Keratinocyte (primary cell): ENCODE data around the gene IGF2BP2. TPM values are rescaled to one million over a fixed set of nuclear protein-coding genes. Genes with fewer than 3 reads are reported as not detected.

Experiments used
- DNase-seq: peaks from one replicate; pipeline ENCODE4 v3.0.0-alpha.2; 2011; ENCODE audit warnings: low read depth, missing footprints, low spot score
- FAIRE-seq: peaks from 2 replicates; lab custom pipeline; 2011; peaks lifted over from hg19 to GRCh38; lab: Jason Lieb, UNC
- H2AFZ ChIP-seq: 2 replicates; pipeline ENCODE4 v1.6.0; 2012; ENCODE audit warnings: low read length, control low read depth, inconsistent platforms; ENCODE audit not compliant: control insufficient read depth
- H3K27ac ChIP-seq: 2 replicates; pipeline ENCODE4 v1.5.1; 2011; ENCODE audit warnings: low read length; ENCODE audit not compliant: control insufficient read depth, insufficient read depth
- H3K27me3 ChIP-seq: 3 replicates; pipeline ENCODE4 v1.6.0; 2011; ENCODE audit warnings: low read length; ENCODE audit not compliant: control insufficient read depth, insufficient read depth; ENCODE audit errors: extremely low read depth
- H3K36me3 ChIP-seq, 2 experiments: 2 replicates in 1 of 2; 3 replicates in 1 of 2; pipeline ENCODE4 v1.5.1; 2011; ENCODE audit warnings: low read length in 2 of 2, mild to moderate bottlenecking in 1 of 2; ENCODE audit not compliant: control insufficient read depth in 2 of 2, insufficient read depth in 2 of 2; ENCODE audit errors: extremely low read depth in 1 of 2
- H3K4me1 ChIP-seq: 3 replicates; pipeline ENCODE4 v1.5.1; 2011; ENCODE audit warnings: low read length; ENCODE audit not compliant: control insufficient read depth, insufficient read depth; ENCODE audit errors: extremely low read depth
- H3K4me2 ChIP-seq: 3 replicates; pipeline ENCODE4 v1.6.0; 2011; ENCODE audit warnings: low read depth, low read length; ENCODE audit not compliant: control insufficient read depth, insufficient read depth; ENCODE audit errors: extremely low read depth
- H3K4me3 ChIP-seq, 3 experiments: fragments of 200-600 bp in 1 of 3; sonication (generic) in 1 of 3; 2 replicates in 2 of 3; 3 replicates in 1 of 3; pipeline ENCODE4 v1.5.1; 2011 to 2016; ENCODE audit warnings: low read length in 3 of 3, mild to moderate bottlenecking in 3 of 3, control low read depth in 2 of 3, inconsistent platforms in 1 of 3, low read depth in 1 of 3, mixed read lengths in 1 of 3, mixed run types in 1 of 3, moderate library complexity in 1 of 3; ENCODE audit not compliant: control insufficient read depth in 2 of 3, insufficient read depth in 2 of 3; ENCODE audit errors: extremely low read depth in 1 of 3
- H3K79me2 ChIP-seq: 2 replicates; pipeline ENCODE4 v1.6.0; 2012; ENCODE audit warnings: low read length; ENCODE audit not compliant: control insufficient read depth, insufficient read depth
- H3K9ac ChIP-seq: 3 replicates; pipeline ENCODE4 v1.6.0; 2011; ENCODE audit warnings: low read length; ENCODE audit not compliant: control insufficient read depth, insufficient read depth; ENCODE audit errors: extremely low read depth
- H3K9me1 ChIP-seq: 3 replicates; pipeline ENCODE4 v1.6.0; 2011; ENCODE audit warnings: low read length; ENCODE audit not compliant: control insufficient read depth, insufficient read depth; ENCODE audit errors: extremely low read depth
- H3K9me3 ChIP-seq: 2 replicates; pipeline ENCODE4 v1.5.1; 2012; ENCODE audit warnings: low read depth, low read length; ENCODE audit not compliant: control insufficient read depth
- H4K20me1 ChIP-seq: 3 replicates; pipeline ENCODE4 v1.6.0; 2011; ENCODE audit warnings: low read length; ENCODE audit not compliant: control insufficient read depth, insufficient read depth; ENCODE audit errors: extremely low read depth
- EZH2 ChIP-seq: IDR thresholded peaks from one replicate; pipeline ENCODE4 v1.6.1; 2012; ENCODE audit warnings: inconsistent platforms, mild to moderate bottlenecking, low read length, moderate library complexity
- dilution Hi-C: fragments of 300-500 bp; cut with MboI; formaldehyde crosslinking; loops from one replicate; pipeline ENCODE4 v1.7.0; 2020; ENCODE audit warnings: low sequenced_read_pairs; ENCODE audit not compliant: extremely low pct_ligation_motif_present
- polyA plus RNA-seq, 5 experiments: library from polyadenylated mRNA; depleted of rRNA in 3 of 5; stranded (reverse) in 3 of 5; stranded (forward) in 1 of 5; unstranded in 1 of 5; fragments of >200 nt; gene quantifications; 1 replicate in 1 of 5; 2 replicates in 3 of 5; 3 replicates in 1 of 5; pipeline versions ENCODE4 v1.2.1 to v1.2.3, GENCODE V29; 2011 to 2012; ENCODE audit warnings: missing spikeins in 2 of 5, low read depth in 1 of 5, low replicate concordance in 1 of 5
- TF ChIP-seq, protein P1 (sequence below), 3 experiments: IDR thresholded peaks in 1 of 3; conservative IDR thresholded peaks in 1 of 3; optimal IDR thresholded peaks in 1 of 3; 2 replicates in 2 of 3; 3 replicates in 1 of 3; pipeline versions ENCODE3 to v1.5.1; 2011; ENCODE audit warnings: low read length in 3 of 3, mild to moderate bottlenecking in 3 of 3, moderate library complexity in 2 of 3, control low read depth in 1 of 3, inconsistent platforms in 1 of 3; ENCODE audit not compliant: insufficient read depth in 2 of 3; ENCODE audit errors: extremely low read depth in 1 of 3

IGF2BP2 gene
- polyA plus RNA-seq, 1 donor (not counting 4 experiments of a cell fraction or from before 2014, with no cell fraction given), result 21.2 TPM

DNA sequence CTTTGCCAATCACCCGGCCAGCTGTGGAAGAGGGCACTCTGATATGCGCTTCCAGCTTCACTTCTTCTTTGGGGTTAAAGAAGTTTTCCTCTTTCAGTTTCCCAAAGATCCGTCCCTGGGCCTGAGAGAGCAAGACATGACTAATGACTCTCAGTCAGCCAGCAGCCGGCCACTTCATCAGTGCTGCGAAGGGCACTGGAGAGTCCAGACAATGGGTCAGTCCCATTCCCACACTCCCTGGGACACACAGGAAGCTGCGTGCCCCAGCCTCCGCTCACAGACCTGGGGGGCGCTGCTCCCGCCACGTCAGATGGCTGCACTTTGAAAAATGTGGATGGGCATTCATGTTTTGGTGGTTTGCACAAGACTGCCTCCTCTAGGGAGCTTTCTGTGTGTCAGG lies 175.4 kb downstream of the IGF2BP2 start:
- dilution Hi-C loops, result no loop called here
- Histone ChIP-seq H2AFZ (no peak overlapping the region), H3K4me3 (no peak overlapping the region), H3K9me3 (no peaks in the 10 kb centered on the region), H3K4me1 (no peaks in the 10 kb centered on the region), H3K4me2 (no peak overlapping the region), H3K36me3 (peaks cover 53 to 56% of the 10 kb centered on the region in 2 experiments), H4K20me1 (no peaks in the 10 kb centered on the region), H3K27me3 (no peaks in the 10 kb centered on the region), H3K9me1 (no peaks in the 10 kb centered on the region), H3K27ac (no peak overlapping the region), H3K79me2 (no peaks in the 10 kb centered on the region), H3K9ac (no peak overlapping the region)
- DNase-seq (no peak), FAIRE-seq (no peak)
- TF ChIP-seq EZH2, result no peak
- TF ChIP-seq, protein P1, sequence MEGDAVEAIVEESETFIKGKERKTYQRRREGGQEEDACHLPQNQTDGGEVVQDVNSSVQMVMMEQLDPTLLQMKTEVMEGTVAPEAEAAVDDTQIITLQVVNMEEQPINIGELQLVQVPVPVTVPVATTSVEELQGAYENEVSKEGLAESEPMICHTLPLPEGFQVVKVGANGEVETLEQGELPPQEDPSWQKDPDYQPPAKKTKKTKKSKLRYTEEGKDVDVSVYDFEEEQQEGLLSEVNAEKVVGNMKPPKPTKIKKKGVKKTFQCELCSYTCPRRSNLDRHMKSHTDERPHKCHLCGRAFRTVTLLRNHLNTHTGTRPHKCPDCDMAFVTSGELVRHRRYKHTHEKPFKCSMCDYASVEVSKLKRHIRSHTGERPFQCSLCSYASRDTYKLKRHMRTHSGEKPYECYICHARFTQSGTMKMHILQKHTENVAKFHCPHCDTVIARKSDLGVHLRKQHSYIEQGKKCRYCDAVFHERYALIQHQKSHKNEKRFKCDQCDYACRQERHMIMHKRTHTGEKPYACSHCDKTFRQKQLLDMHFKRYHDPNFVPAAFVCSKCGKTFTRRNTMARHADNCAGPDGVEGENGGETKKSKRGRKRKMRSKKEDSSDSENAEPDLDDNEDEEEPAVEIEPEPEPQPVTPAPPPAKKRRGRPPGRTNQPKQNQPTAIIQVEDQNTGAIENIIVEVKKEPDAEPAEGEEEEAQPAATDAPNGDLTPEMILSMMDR (optimal IDR thresholded peaks at IDR 0.05 in 1 of 3, IDR thresholded peaks at IDR 0.05 in 1 of 3, conservative IDR thresholded peaks at IDR 0.05 in 1 of 3; ENCODE audit: extremely low read depth in 1 of 3, insufficient read depth in 2 of 3, low read length in 3 of 3), result no peak

DNA sequence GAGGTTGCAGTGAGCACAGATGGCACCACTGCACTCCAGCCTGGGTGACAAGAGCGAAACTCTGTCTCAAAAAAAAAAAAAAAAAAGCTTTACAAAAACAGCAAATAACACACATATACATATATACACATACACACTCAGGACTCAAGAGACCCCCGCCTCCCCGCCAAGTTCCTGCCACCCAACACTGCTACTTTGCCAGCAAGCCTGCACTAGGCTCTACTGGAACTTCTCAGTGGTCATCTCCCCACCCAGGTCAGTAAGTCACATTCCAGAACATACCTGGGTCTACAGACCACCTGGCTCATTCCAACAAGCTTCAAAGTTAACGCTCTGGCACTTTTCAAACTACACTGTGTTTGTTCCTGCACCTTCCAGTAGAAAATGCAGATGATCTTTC lies 176.4 kb downstream of the IGF2BP2 start:
- no peak for DNase-seq
- no peak for FAIRE-seq
- Histone ChIP-seq H3K4me2 (no peak overlapping the region), H3K4me1 (no peaks in the 10 kb centered on the region), H2AFZ (no peak overlapping the region), H3K27me3 (no peaks in the 10 kb centered on the region), H3K79me2 (no peaks in the 10 kb centered on the region), H4K20me1 (no peaks in the 10 kb centered on the region), H3K9ac (no peak overlapping the region), H3K9me3 (no peaks in the 10 kb centered on the region), H3K36me3 (peaks cover 47 to 53% of the 10 kb centered on the region in 2 experiments), H3K9me1 (no peaks in the 10 kb centered on the region), H3K4me3 (no peak overlapping the region), H3K27ac (no peak overlapping the region)
- no peak for TF ChIP-seq EZH2
- TF ChIP-seq, protein P1 (optimal IDR thresholded peaks at IDR 0.05 in 1 of 3, IDR thresholded peaks at IDR 0.05 in 1 of 3, conservative IDR thresholded peaks at IDR 0.05 in 1 of 3; ENCODE audit: extremely low read depth in 1 of 3, insufficient read depth in 2 of 3, low read length in 3 of 3), result no peak
- dilution Hi-C loops, result no loop called here
